ENCODE measurements around the gene RAB36.

DNA sequence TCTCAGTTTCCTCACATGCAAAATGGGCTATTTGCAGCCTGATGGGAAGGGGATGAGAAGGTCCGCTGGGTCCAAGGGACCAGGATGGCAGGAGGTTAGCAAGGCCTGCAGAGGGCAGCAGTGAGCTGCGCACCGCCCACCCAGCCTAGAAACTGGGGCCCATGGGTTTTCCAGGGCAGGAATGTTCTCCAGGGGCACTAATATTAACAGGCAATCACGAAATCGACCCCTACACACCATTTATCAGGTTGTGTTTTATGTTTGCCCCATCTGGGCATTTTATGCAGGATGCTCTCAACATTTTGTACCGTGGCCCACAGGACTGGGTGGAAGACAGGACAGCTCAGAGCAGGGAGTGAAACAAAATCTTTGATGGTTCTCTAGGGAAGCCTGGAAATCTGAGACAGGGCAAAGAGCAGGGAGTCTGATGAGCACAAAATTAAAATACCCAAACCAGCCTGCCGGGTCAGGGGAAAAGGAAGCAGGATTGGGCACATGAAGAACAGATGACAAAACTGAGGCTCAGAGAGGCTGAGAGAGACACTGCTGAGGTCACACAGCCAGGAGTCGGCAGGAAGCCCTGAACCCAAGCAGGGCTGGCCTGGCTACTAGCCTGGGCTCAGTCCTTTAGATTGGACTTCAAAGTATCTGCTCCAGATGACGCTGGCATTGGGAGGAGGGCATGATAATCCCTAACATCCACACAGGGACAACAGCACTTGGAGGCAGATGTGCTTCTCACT is 33.4 kb downstream of the RAB36 start:
- TF ChIP-seq, protein P1, sequence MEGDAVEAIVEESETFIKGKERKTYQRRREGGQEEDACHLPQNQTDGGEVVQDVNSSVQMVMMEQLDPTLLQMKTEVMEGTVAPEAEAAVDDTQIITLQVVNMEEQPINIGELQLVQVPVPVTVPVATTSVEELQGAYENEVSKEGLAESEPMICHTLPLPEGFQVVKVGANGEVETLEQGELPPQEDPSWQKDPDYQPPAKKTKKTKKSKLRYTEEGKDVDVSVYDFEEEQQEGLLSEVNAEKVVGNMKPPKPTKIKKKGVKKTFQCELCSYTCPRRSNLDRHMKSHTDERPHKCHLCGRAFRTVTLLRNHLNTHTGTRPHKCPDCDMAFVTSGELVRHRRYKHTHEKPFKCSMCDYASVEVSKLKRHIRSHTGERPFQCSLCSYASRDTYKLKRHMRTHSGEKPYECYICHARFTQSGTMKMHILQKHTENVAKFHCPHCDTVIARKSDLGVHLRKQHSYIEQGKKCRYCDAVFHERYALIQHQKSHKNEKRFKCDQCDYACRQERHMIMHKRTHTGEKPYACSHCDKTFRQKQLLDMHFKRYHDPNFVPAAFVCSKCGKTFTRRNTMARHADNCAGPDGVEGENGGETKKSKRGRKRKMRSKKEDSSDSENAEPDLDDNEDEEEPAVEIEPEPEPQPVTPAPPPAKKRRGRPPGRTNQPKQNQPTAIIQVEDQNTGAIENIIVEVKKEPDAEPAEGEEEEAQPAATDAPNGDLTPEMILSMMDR (conservative IDR thresholded peaks at IDR 0.05; ENCODE audit: low read depth, low read length), result peak; percentile 85
- TF ChIP-seq EZH2 (IDR thresholded peaks at IDR 0.05; ENCODE audit: low read length, unreplicated experiment), result no peak
- TF ChIP-seq EZH2phosphoT487 (IDR thresholded peaks at IDR 0.05; ENCODE audit: borderline replicate concordance, low read length), result no peak

Data from PC-3 (cell line).